Renal cortical epithelial cell (primary cell): ENCODE measurements around the gene TMEM38A. TPM values are rescaled to one million over a fixed set of nuclear protein-coding genes. Genes with fewer than 3 reads are reported as not detected.

Experiments
- total RNA-seq: library from RNA; depleted of rRNA; stranded (reverse); fragments of >200 nt; gene quantifications from 2 replicates; pipeline ENCODE4 v1.2.3, GENCODE V29; 2014

TMEM38A gene
- total RNA-seq, 1 donor from 2014 or later, result 8.7 TPM

Other genes with a start within 250 kb of the TMEM38A start
- 4.0 and 13.3 TPM in 2 replicates for gene EPS15L1, start 189.2 kb upstream of the TMEM38A start, total RNA-seq
- gene CALR3, start 165.0 kb upstream of the TMEM38A start, total RNA-seq, result not detected in 2 replicates
- 2.8 and 11.3 TPM in 2 replicates for gene C19orf44, start 164.7 kb upstream of the TMEM38A start, total RNA-seq
- 0.87 and 12.5 TPM in 2 replicates for gene CHERP, start 118.7 kb upstream of the TMEM38A start, total RNA-seq
- gene SLC35E1, start 88.7 kb upstream of the TMEM38A start, total RNA-seq, result 30.7 and 58.0 TPM in 2 replicates
- 3.0 and 6.9 TPM in 2 replicates for gene MED26, start 32.9 kb upstream of the TMEM38A start, total RNA-seq
- gene SMIM7, start 995 bp upstream of the TMEM38A start, total RNA-seq, result 66.9 and 88.5 TPM in 2 replicates
- 1.2 TPM in 1 of 2 replicates, not detected in the other for gene NWD1, start 58.7 kb downstream of the TMEM38A start, total RNA-seq
- gene SIN3B, start 168.3 kb downstream of the TMEM38A start, total RNA-seq, result 17.7 and 80.9 TPM in 2 replicates
- 0.52 TPM in 1 of 2 replicates, not detected in the other for gene F2RL3, start 227.9 kb downstream of the TMEM38A start, total RNA-seq